Measurements from ENCODE around the gene HS3ST2. TPM values are rescaled to one million over a fixed set of nuclear protein-coding genes. Genes with fewer than 3 reads are reported as not detected.

The HS3ST2 gene
- total and polyA plus RNA-seq, 2 of the 8 experiments (the other 6 are each of a cell fraction or from before 2014, with no cell fraction given): 1.7 to 3.7 TPM

- WGBS, 2 experiments (ENCODE audit: extremely low coverage in 1 of 2, insufficient coverage in 1 of 2, insufficient read length in 1 of 2, insufficient replicate concordance in 2 of 2, low coverage in 1 of 2, low lambda C conversion rate in 2 of 2, missing lambda C conversion rate in 1 of 2): 92% methylated on average over 2 of the region's 2 CpGs; no CpG with 5 or more reads in 1 of the 2 experiments
- H3K79me2 ChIP-seq (ENCODE audit: control insufficient read depth in 1 of 2, insufficient read depth in 2 of 2, low read length in 2 of 2): no peaks in the 10 kb centered on the region
- H3K27ac ChIP-seq (ENCODE audit: low read depth, low read length): no peak overlapping the region
- no peaks in the 10 kb centered on the region for H3K27me3 ChIP-seq (replicated peaks in 1 of 4; ENCODE audit: control insufficient read depth in 3 of 4, extremely low read depth in 1 of 4, insufficient read depth in 3 of 4, low read length in 3 of 4)
- H4K8ac ChIP-seq (ENCODE audit: extremely low read depth, insufficient read depth, low read length): no peak overlapping the region
- H3K18ac ChIP-seq (ENCODE audit: extremely low read depth, low read length): no peak overlapping the region
- no peak overlapping the region for H4K91ac ChIP-seq (replicated peaks; ENCODE audit: insufficient read length, low read length)
- H2BK20ac ChIP-seq (ENCODE audit: low read length): no peak overlapping the region
- no peak for FAIRE-seq
- no peak overlapping the region for H2BK12ac ChIP-seq (ENCODE audit: low read depth, low read length)
- H3K9me3 ChIP-seq (ENCODE audit: insufficient read depth in 2 of 2, low read depth in 1 of 2, low read length in 1 of 2): peaks cover 9 to 10% of the 10 kb centered on the region in 2 experiments; a peak in 3 of 4 replicates
- H2BK120ac ChIP-seq (replicated peaks; ENCODE audit: low read depth, low read length): no peak overlapping the region
- H2BK15ac ChIP-seq (ENCODE audit: low read length): no peak overlapping the region
- CTCF ChIA-PET (ENCODE audit: partially characterized antibody): interaction anchor here (1.0 kb wide), 1 partner anchor 119 kb away, joined by 4 read pairs; no protein-coding TSS in a partner anchor
- H2AFZ ChIP-seq (ENCODE audit: low read length): no peak overlapping the region
- no peaks in the 10 kb centered on the region for H3K79me1 ChIP-seq (ENCODE audit: low read depth, low read length)
- H3K9ac ChIP-seq (replicated peaks in 1 of 4; ENCODE audit: extremely low read depth in 1 of 4, low read depth in 3 of 4, low read length in 3 of 4): no peak overlapping the region
- H3K14ac ChIP-seq (ENCODE audit: insufficient read length): no peak overlapping the region
- H3K4me2 ChIP-seq (ENCODE audit: insufficient read depth in 1 of 2, low read depth in 2 of 2, low read length in 2 of 2): no peak overlapping the region
- H4K20me1 ChIP-seq (replicated peaks in 1 of 2; ENCODE audit: control insufficient read depth in 1 of 2, insufficient read depth in 2 of 2, low read length in 2 of 2): no peaks in the 10 kb centered on the region
- no peak overlapping the region for H3K56ac ChIP-seq (replicated peaks; ENCODE audit: insufficient read length, low read depth, low read length)
- no peak overlapping the region for H3K4ac ChIP-seq (replicated peaks; ENCODE audit: insufficient read length, low read depth, low read length)
- H2BK5ac ChIP-seq (ENCODE audit: low read depth, low read length): no peak overlapping the region
- H4K5ac ChIP-seq (ENCODE audit: insufficient read length, low read depth, low read length): no peak overlapping the region
- no peaks in the 10 kb centered on the region for H3K36me3 ChIP-seq (ENCODE audit: control insufficient read depth in 2 of 4, insufficient read depth in 4 of 4, low read length in 3 of 4)
- H3K23me2 ChIP-seq (ENCODE audit: low read depth, low read length): no peaks in the 10 kb centered on the region; the same call in 1 of the 2 replicates
- POLR2A ChIA-PET (ENCODE audit: partially characterized antibody): no interaction called here
- DNase-seq (ENCODE audit: low read depth in 1 of 2, low spot score in 2 of 2): no peak
- no peaks in the 10 kb centered on the region for H3K4me1 ChIP-seq (replicated peaks in 1 of 4; ENCODE audit: control insufficient read depth in 3 of 4, insufficient read depth in 4 of 4, low read length in 3 of 4)
- H2AK5ac ChIP-seq (ENCODE audit: low read depth, low read length): no peak overlapping the region
- no peak overlapping the region for H3K23ac ChIP-seq (ENCODE audit: insufficient read length)
- H3K4me3 ChIP-seq (ENCODE audit: extremely low read depth in 1 of 4, insufficient read depth in 2 of 4, low read depth in 3 of 4, low read length in 4 of 4): no peak overlapping the region
- TF ChIP-seq CHD1 (IDR thresholded peaks at IDR 0.05; ENCODE audit: low read depth, low read length) (no peak), HDAC2 (IDR thresholded peaks at IDR 0.05; ENCODE audit: borderline replicate concordance in 1 of 2, low read depth in 2 of 2, low read length in 2 of 2) (no peak), SUZ12 (IDR thresholded peaks at IDR 0.05; ENCODE audit: low read length) (no peak), ATF2 (IDR thresholded peaks at IDR 0.05; ENCODE audit: low read length) (no peak), EGR1 (IDR thresholded peaks at IDR 0.05; ENCODE audit: borderline replicate concordance, low read depth, low read length) (no peak), PHF8 (conservative IDR thresholded peaks at IDR 0.05; ENCODE audit: low read depth, low read length) (no peak), CTCF (IDR thresholded peaks at IDR 0.05; ENCODE audit: control extremely low read depth in 1 of 3, insufficient read depth in 1 of 3, low read depth in 1 of 3, low read length in 3 of 3) (no peak), SIX5 (IDR thresholded peaks at IDR 0.05; ENCODE audit: low read depth, low read length) (no peak), JUND (IDR thresholded peaks at IDR 0.05; ENCODE audit: low read length) (no peak), TEAD4 (IDR thresholded peaks at IDR 0.05; ENCODE audit: low read depth, low read length) (no peak)
Observed at GRCh38 chr16:22797551-22797950, 16.4 kb upstream of the HS3ST2 start.
